LNCaP clone FGC (cell line): ENCODE measurements around the gene CDK14.
"Not testable (repeated sequence)": the region's sequence is repeated elsewhere in the genome, so short reads cannot be mapped to it uniquely, and the experiment has no call there.

Experiments
- DNase-seq: peaks from one replicate; pipeline ENCODE4 v3.0.0-alpha.2; 2011; ENCODE audit warnings: low read depth
- H3K4me3 ChIP-seq: 2 replicates; pipeline ENCODE4 v1.5.1; 2011; ENCODE audit warnings: mild to moderate bottlenecking, low read depth, low read length, control low read depth
- TF ChIP-seq, protein P1 (sequence below): IDR thresholded peaks from 2 replicates; pipeline ENCODE4 v1.5.1; 2012; ENCODE audit warnings: mild to moderate bottlenecking; ENCODE audit not compliant: control insufficient read depth, insufficient read depth; ENCODE audit errors: extremely low read depth

Gene CDK14

DNA sequence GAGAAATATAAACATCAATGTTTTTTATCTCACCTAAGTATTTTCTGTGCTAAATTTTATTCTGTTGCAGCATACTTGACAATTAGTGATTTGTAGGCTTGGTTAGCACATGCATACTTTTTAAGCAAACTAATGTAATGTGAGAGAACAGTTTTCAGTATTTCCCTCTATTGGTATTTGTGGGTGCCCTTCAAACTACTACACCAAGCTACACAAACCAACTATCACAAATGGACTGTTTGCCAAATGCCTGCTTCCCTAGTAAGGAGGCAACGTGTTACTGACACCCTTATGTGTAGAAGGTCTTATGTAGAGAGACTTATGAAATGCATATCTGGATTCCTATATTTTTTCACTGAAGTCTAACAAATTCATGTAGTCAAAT lies 569.7 kb downstream of the CDK14 start:
- no peak overlapping the region for H3K4me3 ChIP-seq
- TF ChIP-seq, protein P1, sequence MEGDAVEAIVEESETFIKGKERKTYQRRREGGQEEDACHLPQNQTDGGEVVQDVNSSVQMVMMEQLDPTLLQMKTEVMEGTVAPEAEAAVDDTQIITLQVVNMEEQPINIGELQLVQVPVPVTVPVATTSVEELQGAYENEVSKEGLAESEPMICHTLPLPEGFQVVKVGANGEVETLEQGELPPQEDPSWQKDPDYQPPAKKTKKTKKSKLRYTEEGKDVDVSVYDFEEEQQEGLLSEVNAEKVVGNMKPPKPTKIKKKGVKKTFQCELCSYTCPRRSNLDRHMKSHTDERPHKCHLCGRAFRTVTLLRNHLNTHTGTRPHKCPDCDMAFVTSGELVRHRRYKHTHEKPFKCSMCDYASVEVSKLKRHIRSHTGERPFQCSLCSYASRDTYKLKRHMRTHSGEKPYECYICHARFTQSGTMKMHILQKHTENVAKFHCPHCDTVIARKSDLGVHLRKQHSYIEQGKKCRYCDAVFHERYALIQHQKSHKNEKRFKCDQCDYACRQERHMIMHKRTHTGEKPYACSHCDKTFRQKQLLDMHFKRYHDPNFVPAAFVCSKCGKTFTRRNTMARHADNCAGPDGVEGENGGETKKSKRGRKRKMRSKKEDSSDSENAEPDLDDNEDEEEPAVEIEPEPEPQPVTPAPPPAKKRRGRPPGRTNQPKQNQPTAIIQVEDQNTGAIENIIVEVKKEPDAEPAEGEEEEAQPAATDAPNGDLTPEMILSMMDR: no peak
- no peak for DNase-seq

DNA sequence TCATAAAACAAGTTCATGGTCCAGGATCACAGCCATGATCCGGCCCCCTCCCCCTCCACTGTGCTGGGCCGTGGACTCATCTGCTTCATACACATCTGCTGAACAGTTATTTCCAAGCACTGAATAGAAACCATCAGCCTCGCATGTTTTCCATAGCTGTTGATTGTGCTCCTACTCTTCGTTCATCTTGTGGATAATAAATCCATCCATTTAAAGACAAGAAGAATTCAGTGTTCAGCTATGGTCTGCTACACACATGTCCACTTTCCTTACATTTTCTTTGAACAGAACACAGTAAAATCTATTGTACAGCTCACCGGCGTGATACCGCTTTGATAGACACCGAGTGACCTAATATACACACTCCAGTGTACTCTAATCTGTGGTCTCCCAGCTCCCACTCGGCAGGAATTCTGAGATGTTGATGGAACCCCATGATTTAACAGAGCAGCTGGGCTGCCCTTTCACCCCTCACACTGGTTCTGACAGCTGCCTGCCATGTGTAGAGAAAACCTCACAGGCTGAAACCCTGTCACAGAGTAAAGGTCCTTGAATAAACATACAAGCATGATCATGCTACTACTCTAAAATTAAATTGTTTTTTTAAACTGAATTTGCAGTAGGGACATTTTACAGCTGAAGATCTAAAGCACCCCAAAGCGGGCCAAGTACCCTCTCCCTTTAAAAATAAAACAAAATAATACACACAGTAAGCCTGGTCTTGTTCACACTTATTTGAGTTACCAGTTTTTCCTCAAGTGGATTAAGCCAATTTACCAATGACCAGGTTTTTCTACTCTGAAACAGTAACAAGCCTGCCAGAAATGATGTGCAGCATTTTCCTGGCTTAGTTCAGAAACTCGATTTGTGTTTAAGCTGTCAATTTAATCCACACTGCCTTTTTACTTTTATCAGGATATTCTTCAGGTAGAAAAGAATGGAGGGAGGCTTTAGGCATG lies 573.0 kb downstream of the CDK14 start:
- no peak overlapping the region for H3K4me3 ChIP-seq
- DNase-seq: no peak
- TF ChIP-seq, protein P1: no peak

DNA sequence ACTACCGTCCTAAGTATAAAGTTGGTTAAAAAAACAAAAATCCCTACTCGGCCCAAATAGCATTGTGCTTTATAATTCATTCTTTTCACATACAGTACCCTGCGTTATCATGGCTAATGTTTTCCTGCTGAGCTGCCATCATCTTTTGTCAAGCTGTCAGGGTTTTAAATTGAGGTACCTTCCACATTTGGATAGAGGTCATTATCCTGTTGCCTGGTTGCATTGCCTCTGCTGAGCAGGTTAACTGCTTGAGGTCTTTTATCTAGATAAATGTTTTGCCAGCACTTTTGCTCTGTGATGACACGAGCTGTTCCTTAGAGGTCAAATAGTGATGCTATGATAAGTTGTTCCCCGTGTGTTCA lies 573.7 kb downstream of the CDK14 start:
- DNase-seq: no peak
- TF ChIP-seq, protein P1: no peak
- no peak overlapping the region for H3K4me3 ChIP-seq

DNA sequence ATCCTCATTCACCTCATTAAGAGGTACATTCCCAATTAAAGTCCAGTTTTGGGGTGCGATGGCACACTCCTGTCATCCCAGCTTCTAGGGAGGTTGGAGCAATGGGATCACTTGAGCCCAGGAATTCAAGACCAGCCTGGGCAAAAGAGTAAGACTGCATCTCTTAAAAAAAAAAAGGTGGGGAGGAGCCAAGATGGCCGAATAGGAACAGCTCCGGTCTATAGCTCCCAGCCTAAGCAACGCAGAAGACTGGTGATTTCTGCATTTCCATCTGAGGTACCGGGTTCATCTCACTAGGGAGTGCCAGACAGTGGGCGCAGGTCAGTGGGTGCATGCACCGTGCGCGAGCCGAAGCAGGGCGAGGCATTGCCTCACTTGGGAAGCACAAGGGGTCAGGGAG lies 577.1 kb downstream of the CDK14 start:
- not testable (repeated sequence) for H3K4me3 ChIP-seq, DNase-seq

DNA sequence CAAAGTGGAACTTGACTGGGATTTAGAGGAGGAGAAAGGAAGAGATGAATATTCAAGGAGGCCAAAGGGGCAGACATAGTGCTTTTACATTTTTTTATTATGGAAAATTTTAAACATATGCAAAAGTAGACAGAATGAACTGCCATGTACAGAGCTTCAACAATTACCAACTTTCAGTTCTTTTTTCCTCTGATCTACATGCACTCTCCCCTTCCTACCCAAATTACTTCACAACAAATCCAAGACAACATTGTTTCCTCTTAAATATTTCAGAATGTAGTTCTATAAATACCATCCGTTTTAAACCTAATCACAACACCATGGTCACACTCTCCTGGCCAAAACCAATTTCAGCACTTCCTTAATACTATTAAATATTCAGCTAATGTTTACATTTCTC lies 584.6 kb downstream of the CDK14 start:
- TF ChIP-seq, protein P1: no peak
- H3K4me3 ChIP-seq: no peak overlapping the region
- DNase-seq: no peak

DNA sequence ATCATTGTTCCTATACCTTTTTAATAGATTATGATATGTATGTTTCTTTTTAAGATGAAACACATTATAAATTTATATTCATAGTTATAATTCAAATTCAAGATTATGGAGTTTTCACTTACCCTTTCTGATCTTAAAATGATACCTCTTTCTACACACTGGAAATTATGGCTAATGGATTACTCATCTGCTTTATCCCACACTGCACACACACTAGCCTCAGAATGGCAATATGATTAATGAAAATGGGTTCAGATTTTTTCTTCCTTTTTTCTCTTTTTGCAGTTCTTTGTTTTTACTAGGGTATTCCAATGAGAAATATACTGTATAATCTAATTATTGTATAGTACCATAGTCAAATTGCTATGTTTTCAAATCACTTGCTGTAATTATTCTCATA lies 585.8 kb downstream of the CDK14 start:
- DNase-seq: no peak
- TF ChIP-seq, protein P1: no peak
- H3K4me3 ChIP-seq: no peak overlapping the region

DNA sequence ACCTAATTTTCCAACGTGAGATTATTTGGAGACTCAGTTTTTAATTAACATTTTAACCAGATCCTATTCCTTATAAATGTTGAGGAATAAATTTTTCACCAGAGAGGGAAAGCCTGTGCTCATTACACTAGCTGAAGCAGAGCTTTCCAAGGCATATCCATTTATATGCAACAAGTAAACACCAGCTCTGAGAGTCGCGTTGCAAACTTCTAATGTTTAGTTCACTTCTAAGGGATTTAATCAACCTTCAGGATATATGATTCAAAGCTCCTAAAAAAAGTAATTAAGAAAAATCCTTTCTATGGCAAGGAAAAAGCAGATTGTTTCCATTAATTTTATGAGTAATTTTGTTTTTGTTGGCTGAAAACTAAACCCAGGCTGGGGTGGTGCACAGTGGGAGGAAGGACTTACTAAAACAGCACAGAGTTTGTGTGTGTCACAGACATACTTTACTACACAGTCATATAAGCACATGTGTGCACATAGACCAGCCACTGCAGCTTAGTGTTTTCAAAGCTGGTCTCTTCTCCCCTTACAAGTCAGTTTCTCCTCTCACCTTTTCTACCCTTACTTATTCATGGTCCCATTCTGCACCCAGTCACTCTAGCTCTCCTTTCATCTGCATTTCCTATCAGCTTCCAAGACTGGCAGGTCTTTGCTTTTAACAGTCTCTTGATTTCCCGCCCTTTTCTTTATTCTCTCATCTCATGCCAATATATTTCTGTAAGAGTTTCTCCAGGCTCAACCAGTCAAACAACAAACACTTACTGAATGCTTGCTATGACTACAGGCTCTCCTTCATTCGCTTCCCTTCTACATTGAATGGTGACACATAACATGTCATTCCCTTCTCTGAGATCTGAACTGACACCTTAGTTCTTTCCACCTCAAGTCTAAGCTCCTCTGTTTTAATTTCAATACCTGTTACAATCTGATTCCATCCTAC lies 587.0 kb downstream of the CDK14 start:
- DNase-seq: no peak
- TF ChIP-seq, protein P1: no peak
- H3K4me3 ChIP-seq: no peak overlapping the region
